NB4 (cell line): ENCODE measurements around the gene OR4F15.

Experiments
- CTCF ChIP-seq: IDR thresholded peaks from one replicate; pipeline ENCODE4 v1.5.1; 2012; ENCODE audit warnings: low read depth, low read length
- MAX ChIP-seq: IDR thresholded peaks from 2 replicates; pipeline ENCODE4 v1.6.1; 2011; ENCODE audit warnings: low read depth, low read length
- MYC ChIP-seq: IDR thresholded peaks from 2 replicates; pipeline ENCODE4 v1.6.1; 2011; ENCODE audit warnings: low read depth, low read length
- POLR2A ChIP-seq: IDR thresholded peaks from 2 replicates; pipeline ENCODE4 v1.6.1; 2011; ENCODE audit warnings: mild to moderate bottlenecking; ENCODE audit not compliant: insufficient read length; ENCODE audit errors: extremely low read depth

- TF ChIP-seq CTCF (no peak), MAX (no peak), POLR2A (no peak), MYC (no peak)
These were observed 46.1 kb upstream of the OR4F15 start for GRCh38 chr15:101765772-101766456.
